SHP77 (cell line): ENCODE data around the gene CD7.

ENCODE experiments used
- DNase-seq, 2 experiments: peaks; one replicate each; lab custom pipeline; 2025; lab: John Stamatoyannopoulos, UW

CD7 gene

DNA sequence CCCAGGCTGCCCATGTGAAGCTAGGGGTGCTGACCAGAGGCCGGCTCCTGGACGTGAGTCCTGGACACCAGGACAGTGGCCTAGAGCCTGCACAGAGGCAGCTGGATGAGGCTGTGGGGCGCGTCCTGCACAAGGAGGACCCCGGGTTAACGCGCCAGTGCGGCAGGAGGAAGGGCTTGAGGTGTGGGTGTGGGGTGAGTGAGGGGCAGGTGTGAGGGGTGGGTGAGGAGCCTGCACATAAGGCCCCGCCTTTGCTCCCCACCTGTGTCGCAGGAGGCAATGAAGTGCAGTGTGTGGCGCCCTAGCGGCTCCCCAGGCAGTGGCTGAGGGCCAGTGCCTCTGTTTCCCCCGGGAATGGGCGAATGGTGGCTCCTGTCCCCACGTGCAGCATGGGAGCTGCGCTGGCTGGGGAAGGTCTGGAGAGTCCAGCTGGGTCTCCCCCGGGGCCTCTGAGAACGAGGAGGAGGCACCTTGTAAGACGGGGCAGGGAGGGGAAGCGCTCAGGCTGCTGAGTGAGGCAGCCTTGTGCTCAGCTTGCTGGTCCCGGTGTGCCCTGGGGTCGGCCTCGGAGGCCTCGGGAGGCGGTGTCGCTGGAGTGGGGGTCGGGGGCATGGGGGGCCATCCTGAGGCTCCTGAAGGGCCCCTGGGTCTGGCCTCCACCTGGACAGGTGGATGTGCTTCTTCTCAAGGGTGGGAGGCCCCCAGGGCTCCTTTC lies 3.2 kb downstream of the CD7 start:
- DNase-seq, result no peak

- DNase-seq, result no peak
Observed at GRCh38 chr17:82313195-82314011, 4.0 kb downstream of the CD7 start.

DNA sequence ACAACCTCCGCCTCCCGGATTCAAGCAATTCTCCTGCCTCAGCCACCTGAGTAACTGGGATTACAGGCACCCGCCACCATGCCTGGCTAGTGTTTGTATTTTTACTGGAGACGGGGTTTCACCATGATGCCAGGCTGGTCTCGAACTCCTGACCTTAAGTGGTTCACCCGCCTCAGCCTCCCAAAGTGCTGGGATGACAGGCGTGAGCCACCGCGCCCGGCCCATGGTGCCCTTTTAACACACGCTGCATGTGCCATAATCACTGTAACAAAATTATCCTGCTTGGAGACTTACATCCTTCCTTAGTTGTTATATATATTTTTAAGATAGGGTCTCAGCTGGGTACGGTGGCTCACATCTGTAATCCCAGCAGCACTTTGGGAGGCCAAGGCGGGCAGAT lies 5.4 kb downstream of the CD7 start:
- no peak for DNase-seq

DNA sequence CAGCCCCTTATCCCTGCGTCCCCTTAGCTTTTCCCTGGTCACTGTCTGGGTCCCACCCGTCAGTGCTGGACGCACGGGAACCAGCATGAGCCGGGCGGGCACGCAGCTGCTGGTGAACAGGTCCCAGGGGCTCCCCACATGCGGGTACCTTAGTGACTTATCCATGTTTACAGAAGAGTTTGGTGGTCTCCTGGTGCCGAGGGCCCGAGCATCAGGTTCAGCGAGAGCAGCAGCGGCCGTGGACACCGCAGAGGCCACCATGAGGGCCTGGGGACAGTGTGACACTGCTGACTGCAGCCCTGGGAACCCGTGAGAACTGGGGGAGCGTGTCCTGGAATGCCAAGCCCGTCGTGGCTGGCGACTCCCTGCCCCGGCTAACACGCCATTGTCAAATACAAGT lies 6.5 kb downstream of the CD7 start:
- DNase-seq, result no peak

- DNase-seq, result no peak
Observed at GRCh38 chr17:82309656-82310570, 7.5 kb downstream of the CD7 start.

- no peak for DNase-seq
Observed at GRCh38 chr17:82305727-82306300, 11.6 kb downstream of the CD7 start.

DNA sequence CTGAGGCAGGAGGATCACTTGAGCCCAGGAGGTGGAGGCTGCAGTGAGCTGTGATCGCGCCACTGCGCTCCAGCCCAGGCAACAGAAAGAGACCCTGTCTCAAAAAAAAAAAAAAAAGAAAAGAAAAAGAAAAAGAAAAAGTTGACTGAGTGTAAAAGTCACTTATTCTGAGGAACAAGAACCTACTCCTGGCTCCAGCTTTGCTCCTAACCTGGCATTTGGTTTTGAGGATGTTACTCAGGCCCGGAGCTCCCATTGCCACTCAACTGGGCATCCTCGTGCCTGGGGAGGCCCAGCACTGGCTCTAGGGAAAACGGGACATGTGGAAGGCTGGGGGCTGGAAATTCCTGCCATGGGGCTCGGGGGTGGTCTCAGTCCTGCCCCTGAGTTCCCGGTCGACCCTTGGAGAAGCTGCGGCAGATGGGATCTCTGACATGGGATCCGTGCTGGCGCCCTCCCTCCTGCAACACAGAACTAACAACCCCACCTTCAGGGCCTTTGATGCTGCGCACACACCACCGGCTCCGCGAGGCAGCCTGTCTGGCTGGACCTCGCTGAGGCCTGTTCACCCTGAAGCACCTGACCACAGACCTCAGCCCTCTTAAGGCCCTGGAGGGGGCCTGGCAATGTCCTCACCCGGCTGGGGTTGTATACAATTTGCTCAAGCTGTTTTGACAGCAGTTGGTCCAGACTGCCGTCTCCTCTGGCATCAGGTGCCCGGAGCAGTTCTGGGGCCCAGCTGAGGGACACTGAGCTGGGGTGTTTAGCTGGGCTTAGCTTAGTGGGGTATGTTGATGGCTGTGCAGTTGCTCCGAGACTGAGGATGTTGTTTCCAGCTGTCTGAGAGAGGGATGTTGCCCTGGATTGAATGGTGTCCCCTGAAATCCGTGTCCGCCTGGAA lies 12.3 kb downstream of the CD7 start:
- no peak for DNase-seq

- DNase-seq, result no peak
Observed at GRCh38 chr17:82303944-82304808, 13.2 kb downstream of the CD7 start.

- DNase-seq, result no peak
Observed at GRCh38 chr17:82302991-82303943, 14.1 kb downstream of the CD7 start.

GRCh38 chr17:82302568-82302963 lies 14.8 kb downstream of the CD7 start:
- DNase-seq, result no peak

DNA sequence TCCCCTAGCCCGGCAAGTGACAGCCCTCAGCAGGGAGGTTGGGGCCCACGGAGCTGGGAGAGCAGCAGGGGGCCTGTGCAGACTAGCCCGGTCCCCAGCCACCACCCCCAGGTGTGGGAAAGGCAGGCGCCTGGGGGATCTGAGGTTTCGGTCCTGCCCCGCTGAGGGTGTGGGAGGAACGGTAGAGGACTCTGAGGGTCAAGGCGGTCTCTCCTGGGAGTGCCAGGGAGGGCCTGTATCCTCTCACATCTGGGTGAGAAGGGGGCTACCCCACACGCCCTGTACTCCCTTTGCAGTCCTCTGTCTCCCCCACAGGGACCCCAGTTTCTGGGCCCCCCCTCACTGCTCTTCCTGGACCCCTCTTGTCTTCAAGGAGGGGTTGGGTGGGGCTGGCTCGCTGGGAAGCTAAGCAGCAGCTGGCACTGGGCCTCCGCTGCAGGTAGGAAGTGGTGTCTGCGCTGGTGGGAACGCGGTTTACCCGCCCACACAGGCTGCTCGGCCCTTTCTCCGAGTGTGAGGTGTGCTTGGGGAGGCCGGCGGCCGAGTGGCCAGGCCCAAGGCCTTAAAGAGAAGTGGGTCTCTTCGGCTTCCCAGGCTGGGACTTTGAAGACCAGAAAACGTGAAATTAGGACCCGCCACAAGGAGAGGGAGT lies 15.4 kb downstream of the CD7 start:
- no peak for DNase-seq

GRCh38 chr17:82301300-82301915 lies 16.0 kb downstream of the CD7 start:
- no peak for DNase-seq

DNA sequence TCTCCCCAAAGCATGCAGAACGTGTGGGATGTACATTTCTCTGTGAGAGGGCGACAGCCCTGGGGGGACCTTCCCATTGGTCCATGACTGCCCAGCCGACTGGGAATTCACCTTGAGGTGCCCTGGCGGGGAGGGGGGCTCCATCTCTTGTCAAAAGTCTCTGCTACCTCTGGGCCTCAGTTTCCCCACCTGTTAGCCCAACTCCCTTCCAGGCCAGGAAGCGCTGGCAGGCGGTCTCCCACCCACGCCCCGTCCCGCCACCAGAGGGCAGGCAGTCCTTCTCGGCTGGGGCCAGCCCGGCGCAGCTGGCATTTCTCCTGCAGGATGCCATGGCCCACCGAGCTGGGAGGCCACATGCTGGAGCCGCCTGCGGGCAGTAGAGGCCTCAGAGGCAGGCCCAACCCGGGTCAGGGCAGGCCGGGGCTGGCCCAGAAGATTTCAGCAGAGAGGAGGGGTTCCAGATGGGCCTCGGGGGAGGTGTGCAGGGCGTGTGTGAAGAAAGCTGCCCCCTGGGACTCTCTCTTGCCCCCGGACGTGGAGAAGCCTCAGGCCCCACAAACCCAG lies 16.6 kb downstream of the CD7 start:
- DNase-seq, result peak; percentile 66 to 88

DNA sequence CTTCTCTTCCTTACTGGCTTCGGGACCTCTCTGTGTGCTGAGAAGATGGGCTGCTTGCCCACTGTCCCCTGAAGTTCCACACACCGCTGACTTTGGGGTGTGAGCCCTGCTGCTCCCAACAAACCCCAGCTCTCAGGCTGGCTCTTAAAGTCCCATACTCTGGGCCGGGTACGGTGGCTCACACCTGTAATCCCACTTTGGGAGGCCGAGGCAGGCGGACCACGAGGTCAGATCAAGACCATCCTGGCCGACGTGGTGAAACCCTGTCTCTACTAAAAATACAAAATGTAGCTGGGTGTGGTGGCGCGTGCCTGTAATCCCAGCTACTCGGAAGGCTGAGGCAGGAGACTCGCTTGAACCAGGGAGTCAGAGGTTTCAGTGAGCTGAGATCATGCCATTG lies 17.2 kb downstream of the CD7 start:
- no peak for DNase-seq

DNA sequence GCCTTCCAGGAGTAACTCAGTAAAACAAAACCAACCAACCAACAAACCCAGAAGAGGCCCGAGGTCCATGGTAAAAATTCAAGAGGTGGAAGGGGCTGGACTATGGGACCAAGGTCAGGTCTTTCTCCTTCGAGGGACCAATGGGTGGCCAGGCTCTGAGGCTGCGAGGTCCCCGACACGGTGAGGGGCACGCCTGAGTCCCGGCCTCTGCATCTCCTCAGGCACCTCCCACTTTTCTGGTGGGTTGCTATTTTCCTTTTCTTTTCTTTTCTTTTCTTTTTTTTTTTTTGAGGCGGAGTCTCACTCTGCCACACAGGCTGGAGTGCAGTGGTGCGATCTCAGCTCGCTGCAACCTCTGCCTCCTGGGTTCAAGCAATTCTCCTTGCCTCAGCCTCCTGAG lies 18.0 kb downstream of the CD7 start:
- DNase-seq, result no peak

DNA sequence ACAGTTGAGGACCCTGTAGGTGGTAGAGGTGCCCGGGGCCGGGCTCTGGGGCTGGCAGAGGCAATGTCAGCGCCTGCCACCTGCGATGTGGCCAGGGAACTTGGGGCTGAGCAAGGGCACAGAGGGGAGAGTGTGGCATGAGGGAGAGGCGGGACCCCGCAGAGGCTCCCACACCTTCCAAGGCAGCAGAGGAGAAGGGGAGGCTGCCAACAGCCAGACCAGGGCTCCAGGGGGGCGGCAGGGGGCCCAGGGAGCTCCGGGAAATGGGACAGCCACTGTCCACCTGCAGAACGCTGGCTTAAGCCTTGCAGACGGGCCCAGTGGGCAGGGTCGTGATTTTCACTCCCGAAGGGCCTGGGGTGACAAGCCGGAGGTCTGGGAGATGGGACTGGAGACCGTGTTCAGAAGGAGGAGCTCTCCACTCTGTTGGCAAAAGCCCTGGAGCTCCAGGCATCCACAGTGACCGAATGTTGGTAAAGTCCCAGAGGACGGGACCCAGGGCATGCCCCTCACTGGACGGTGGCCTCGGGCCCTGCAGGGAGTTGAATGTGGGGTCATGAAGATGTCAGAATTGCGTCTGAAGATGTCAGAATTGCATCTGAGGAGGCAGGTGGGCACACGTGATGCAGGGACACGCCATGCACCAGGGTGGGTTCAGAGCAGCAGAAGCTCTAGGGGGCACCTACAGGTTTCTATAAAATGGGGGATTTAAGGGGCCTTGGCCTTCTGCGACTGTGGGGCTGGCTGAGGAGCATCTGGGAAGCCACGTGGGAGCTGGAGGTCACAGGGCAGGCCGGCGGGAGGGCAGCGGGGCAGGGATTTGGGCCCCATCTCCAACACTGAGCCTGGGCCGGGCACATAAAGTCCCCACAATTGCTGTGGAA lies 18.6 kb downstream of the CD7 start:
- DNase-seq, result no peak
